OCI-LY3 (cell line): ENCODE measurements around the gene PRKCE.

Source experiments
- H2AFZ ChIP-seq: fragments of 200-600, 300-600 bp; shearing (Covaris generic); 2 replicates; pipeline ENCODE4 v1.6.0; 2014; ENCODE audit warnings: antibody characterized with exemption, low read depth, low read length
- H3K27ac ChIP-seq: fragments of 200-600, 300-600 bp; sonication (generic); 2 replicates; pipeline ENCODE4 v1.5.1; 2014; ENCODE audit warnings: mild to moderate bottlenecking, low read length, moderate library complexity, mixed read lengths
- H3K27me3 ChIP-seq: fragments of 200-600, 300-600 bp; sonication (generic); 2 replicates; pipeline ENCODE4 v1.6.1; 2014; ENCODE audit warnings: low read depth, low read length, mixed read lengths
- H3K36me3 ChIP-seq: fragments of 200-600, 300-600 bp; sonication (generic); replicated peaks from 2 replicates; pipeline ENCODE3; 2014; ENCODE audit warnings: low read depth, low read length, mixed read lengths
- H3K4me1 ChIP-seq: fragments of 300-600, 200-600 bp; sonication (generic); 2 replicates; pipeline ENCODE4 v1.6.1; 2014; ENCODE audit warnings: low read length, mixed read lengths
- H3K4me2 ChIP-seq: fragments of 200-600, 300-600 bp; sonication (generic); 2 replicates; pipeline ENCODE4 v1.6.1; 2014; ENCODE audit warnings: low read length, mixed read lengths
- H3K4me3 ChIP-seq: fragments of 300-600, 200-600 bp; sonication (generic); 2 replicates; pipeline ENCODE4 v1.5.1; 2014; ENCODE audit warnings: antibody characterized with exemption, mild to moderate bottlenecking, low read length, moderate library complexity
- H3K79me2 ChIP-seq: fragments of 300-600, 200-600 bp; shearing (Covaris generic); 2 replicates; pipeline ENCODE4 v1.6.1; 2014; ENCODE audit warnings: mild to moderate bottlenecking, low read length, mixed read lengths
- H3K9ac ChIP-seq: fragments of 300-600, 200-600 bp; shearing (Covaris generic); 2 replicates; pipeline ENCODE4 v1.6.0; 2014; ENCODE audit warnings: mild to moderate bottlenecking, low read length, moderate library complexity
- H3K9me3 ChIP-seq: fragments of 200-600, 300-600 bp; shearing (Covaris generic); 2 replicates; pipeline ENCODE4 v1.6.1; 2014; ENCODE audit warnings: low read length, mixed read lengths; ENCODE audit not compliant: insufficient read depth
- H4K20me1 ChIP-seq: fragments of 200-600, 300-600 bp; sonication (generic); 2 replicates; pipeline ENCODE4 v1.6.1; 2016; ENCODE audit warnings: low read length, mixed read lengths; ENCODE audit not compliant: insufficient read depth
- EZH2phosphoT487 ChIP-seq: fragments of 200-600 bp; shearing (Covaris generic); IDR thresholded peaks from 2 replicates; pipeline ENCODE4 v1.6.1; 2018; ENCODE audit warnings: antibody characterized with exemption, mixed run types, low read depth
- TF ChIP-seq, protein P1 (sequence below): fragments of 200-600, 300-600 bp; sonication (generic); IDR thresholded peaks from 2 replicates; pipeline ENCODE4 v1.5.1; 2014; ENCODE audit warnings: antibody characterized with exemption, low read length, low read depth

The PRKCE gene

DNA sequence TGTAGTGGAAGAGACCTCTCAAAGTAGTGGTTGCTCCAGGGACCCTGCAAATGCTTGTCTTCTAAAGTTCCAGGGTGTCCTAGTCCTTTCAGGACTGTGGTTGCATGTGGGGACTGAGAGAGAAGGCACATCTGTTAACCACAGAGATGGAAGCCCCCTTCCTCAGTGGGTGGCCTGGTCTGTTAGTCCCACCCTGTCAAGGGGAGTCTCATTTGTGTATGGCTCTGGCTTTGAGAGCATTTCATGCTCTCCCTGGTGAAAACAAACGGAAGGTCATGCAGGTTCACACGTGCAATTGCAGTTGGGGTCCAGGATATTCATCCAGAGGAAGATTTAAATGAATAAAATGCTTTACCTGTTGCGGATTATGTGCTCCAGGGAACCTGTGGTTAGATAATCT, 219.6 kb downstream of the PRKCE start:
- H4K20me1 ChIP-seq: no peaks in the 10 kb centered on the region
- H3K27me3 ChIP-seq: no peaks in the 10 kb centered on the region
- no peaks in the 10 kb centered on the region for H3K9me3 ChIP-seq
- H3K9ac ChIP-seq: no peak overlapping the region
- H2AFZ ChIP-seq: no peak overlapping the region
- no peak for TF ChIP-seq EZH2phosphoT487
- TF ChIP-seq, protein P1, sequence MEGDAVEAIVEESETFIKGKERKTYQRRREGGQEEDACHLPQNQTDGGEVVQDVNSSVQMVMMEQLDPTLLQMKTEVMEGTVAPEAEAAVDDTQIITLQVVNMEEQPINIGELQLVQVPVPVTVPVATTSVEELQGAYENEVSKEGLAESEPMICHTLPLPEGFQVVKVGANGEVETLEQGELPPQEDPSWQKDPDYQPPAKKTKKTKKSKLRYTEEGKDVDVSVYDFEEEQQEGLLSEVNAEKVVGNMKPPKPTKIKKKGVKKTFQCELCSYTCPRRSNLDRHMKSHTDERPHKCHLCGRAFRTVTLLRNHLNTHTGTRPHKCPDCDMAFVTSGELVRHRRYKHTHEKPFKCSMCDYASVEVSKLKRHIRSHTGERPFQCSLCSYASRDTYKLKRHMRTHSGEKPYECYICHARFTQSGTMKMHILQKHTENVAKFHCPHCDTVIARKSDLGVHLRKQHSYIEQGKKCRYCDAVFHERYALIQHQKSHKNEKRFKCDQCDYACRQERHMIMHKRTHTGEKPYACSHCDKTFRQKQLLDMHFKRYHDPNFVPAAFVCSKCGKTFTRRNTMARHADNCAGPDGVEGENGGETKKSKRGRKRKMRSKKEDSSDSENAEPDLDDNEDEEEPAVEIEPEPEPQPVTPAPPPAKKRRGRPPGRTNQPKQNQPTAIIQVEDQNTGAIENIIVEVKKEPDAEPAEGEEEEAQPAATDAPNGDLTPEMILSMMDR: no peak
- H3K27ac ChIP-seq: no peak overlapping the region
- H3K4me2 ChIP-seq: no peak overlapping the region
- peaks cover 19% of the 10 kb centered on the region for H3K4me1 ChIP-seq
- no peaks in the 10 kb centered on the region for H3K36me3 ChIP-seq
- no peaks in the 10 kb centered on the region for H3K79me2 ChIP-seq
- H3K4me3 ChIP-seq: no peak overlapping the region

DNA sequence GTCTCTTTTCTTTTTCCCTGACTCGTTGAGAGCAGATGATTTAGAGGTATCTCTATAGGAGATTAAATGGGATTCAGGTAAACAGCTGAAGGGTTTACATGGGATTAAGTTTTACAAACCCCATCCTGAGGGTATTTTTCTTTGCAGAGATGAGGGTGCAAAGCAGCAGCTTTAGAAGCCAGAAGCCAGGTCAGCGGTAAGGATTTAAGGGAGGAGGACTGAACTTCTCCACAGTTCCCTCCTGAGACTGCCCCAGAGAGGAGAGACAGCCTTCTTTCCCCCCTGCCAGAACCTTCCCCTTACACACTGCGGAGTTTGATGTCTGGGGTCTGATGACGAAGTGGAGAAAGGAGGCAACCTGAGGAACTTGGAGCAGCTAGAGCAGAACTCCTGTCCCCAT, 220.1 kb downstream of the PRKCE start:
- Histone ChIP-seq H3K36me3 (peaks cover 3% of the 10 kb centered on the region), H3K27ac (no peak overlapping the region), H3K9me3 (peaks cover 5% of the 10 kb centered on the region), H3K79me2 (no peaks in the 10 kb centered on the region), H2AFZ (no peak overlapping the region), H4K20me1 (no peaks in the 10 kb centered on the region), H3K4me1 (peaks cover 19% of the 10 kb centered on the region), H3K4me2 (no peak overlapping the region), H3K4me3 (no peak overlapping the region), H3K27me3 (no peaks in the 10 kb centered on the region), H3K9ac (no peak overlapping the region)
- no peak for TF ChIP-seq EZH2phosphoT487
- TF ChIP-seq, protein P1: no peak

DNA sequence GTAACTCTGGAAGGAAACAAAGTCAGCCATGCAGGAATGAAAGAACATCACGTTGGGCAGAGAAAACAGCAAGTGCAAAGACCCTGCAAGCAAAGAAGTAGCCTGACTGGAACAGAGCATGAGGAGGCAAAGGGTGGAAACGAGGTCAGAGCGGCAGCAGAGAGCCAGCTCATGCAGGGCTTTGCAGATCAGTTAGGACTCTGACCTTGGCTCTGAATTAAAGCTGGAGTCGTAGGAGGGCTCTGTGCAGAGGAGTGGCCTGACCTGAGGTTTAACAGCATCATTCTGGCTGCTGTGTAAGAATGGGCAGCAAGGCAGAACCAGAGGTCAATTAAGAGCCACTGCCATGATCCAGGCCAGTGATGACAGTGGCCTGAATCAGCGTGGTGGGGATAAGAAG, 220.7 kb downstream of the PRKCE start:
- no peaks in the 10 kb centered on the region for H3K79me2 ChIP-seq
- no peak overlapping the region for H2AFZ ChIP-seq
- H3K9ac ChIP-seq: no peak overlapping the region
- no peak overlapping the region for H3K4me2 ChIP-seq
- no peaks in the 10 kb centered on the region for H3K27me3 ChIP-seq
- H3K4me1 ChIP-seq: peaks cover 19% of the 10 kb centered on the region
- H3K4me3 ChIP-seq: no peak overlapping the region
- peaks cover 4% of the 10 kb centered on the region for H3K36me3 ChIP-seq
- H3K27ac ChIP-seq: no peak overlapping the region
- no peaks in the 10 kb centered on the region for H4K20me1 ChIP-seq
- no peak for TF ChIP-seq EZH2phosphoT487
- TF ChIP-seq, protein P1: no peak
- H3K9me3 ChIP-seq: peaks cover 7% of the 10 kb centered on the region

DNA sequence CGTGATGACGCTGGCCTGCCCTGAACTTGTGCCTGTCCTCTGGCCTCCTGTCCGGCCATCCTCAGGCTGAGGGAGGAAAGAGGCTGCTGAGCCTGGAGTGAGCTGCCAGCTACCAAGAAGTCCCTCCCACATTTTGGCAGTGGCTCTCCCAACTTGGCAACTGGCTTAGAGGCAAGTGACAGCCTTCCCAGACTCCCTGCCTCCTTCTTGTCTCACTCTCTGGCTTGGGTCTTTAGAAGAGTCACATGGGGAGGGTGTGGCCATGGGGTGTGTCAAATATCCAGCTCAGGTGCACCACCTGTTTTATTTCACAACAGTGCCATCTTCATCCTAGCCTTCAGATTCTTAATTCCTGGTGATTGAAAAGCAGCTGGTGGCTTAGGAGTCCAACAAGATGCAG, 222.9 kb downstream of the PRKCE start:
- H3K79me2 ChIP-seq: no peaks in the 10 kb centered on the region
- no peaks in the 10 kb centered on the region for H3K4me1 ChIP-seq
- no peak overlapping the region for H3K27ac ChIP-seq
- H3K9ac ChIP-seq: no peak overlapping the region
- H3K9me3 ChIP-seq: peaks cover 7% of the 10 kb centered on the region
- no peaks in the 10 kb centered on the region for H3K27me3 ChIP-seq
- no peak for TF ChIP-seq EZH2phosphoT487
- TF ChIP-seq, protein P1: no peak
- H3K36me3 ChIP-seq: peaks cover 4% of the 10 kb centered on the region
- no peak overlapping the region for H3K4me2 ChIP-seq
- no peak overlapping the region for H3K4me3 ChIP-seq
- no peaks in the 10 kb centered on the region for H4K20me1 ChIP-seq
- H2AFZ ChIP-seq: no peak overlapping the region
